Smooth muscle cell (in vitro differentiated cells): ENCODE results near the gene AMN. TPM values are rescaled to one million over a fixed set of nuclear protein-coding genes. Genes with fewer than 3 reads are reported as not detected.

ENCODE experiments used
- DNase-seq: peaks from one replicate; lab custom pipeline; 2025; ENCODE audit not compliant: unreplicated experiment; lab: John Stamatoyannopoulos, UW
- H2AFZ ChIP-seq: fragments of 200-600 bp; sonication (generic); 2 replicates; pipeline ENCODE4 v1.6.0; 2016; ENCODE audit warnings: antibody characterized with exemption, low read depth, mild to moderate bottlenecking
- H3F3A ChIP-seq: fragments of 200-600 bp; sonication (generic); 2 replicates; pipeline ENCODE4 v1.6.0; 2017; ENCODE audit warnings: antibody characterized with exemption, low read depth
- H3K27ac ChIP-seq: fragments of 200-600 bp; sonication (generic); 2 replicates; pipeline ENCODE4 v1.5.1; 2016; ENCODE audit warnings: low read depth, mild to moderate bottlenecking
- H3K27me3 ChIP-seq: fragments of 200-600 bp; sonication (generic); 2 replicates; pipeline ENCODE4 v1.6.1; 2016; ENCODE audit warnings: low read depth, mild to moderate bottlenecking
- H3K36me3 ChIP-seq: fragments of 200-600 bp; sonication (generic); 2 replicates; pipeline ENCODE4 v1.5.1; 2016; ENCODE audit warnings: low read depth
- H3K4me1 ChIP-seq: fragments of 200-600 bp; sonication (generic); 2 replicates; pipeline ENCODE4 v1.5.1; 2016; ENCODE audit warnings: low read depth
- H3K4me2 ChIP-seq: fragments of 200-600 bp; sonication (generic); 2 replicates; pipeline ENCODE4 v1.6.0; 2016; ENCODE audit warnings: mild to moderate bottlenecking
- H3K4me3 ChIP-seq: fragments of 200-600 bp; sonication (generic); 2 replicates; pipeline ENCODE4 v1.5.1; 2016; ENCODE audit warnings: mild to moderate bottlenecking
- H3K79me2 ChIP-seq: fragments of 200-600 bp; sonication (generic); 2 replicates; pipeline ENCODE4 v1.6.0; 2016; ENCODE audit warnings: low read depth, mild to moderate bottlenecking
- H3K9ac ChIP-seq: fragments of 200-600 bp; sonication (generic); 2 replicates; pipeline ENCODE4 v1.6.0; 2016; ENCODE audit warnings: low read depth
- H3K9me3 ChIP-seq: fragments of 200-600 bp; sonication (generic); replicated peaks from 2 replicates; pipeline ENCODE4 v1.5.1; 2016; ENCODE audit warnings: low read depth
- H4K20me1 ChIP-seq: fragments of 200-600 bp; sonication (generic); 2 replicates; pipeline ENCODE4 v1.6.0; 2016; ENCODE audit warnings: low read depth
- WGBS: methylation state at CpG from one replicate; pipeline ENCODE4 v1.1.7; 2016; ENCODE audit warnings: low lambda C conversion rate; 5-methylcytosine and 5-hydroxymethylcytosine counted together
- polyA plus RNA-seq: library from polyadenylated mRNA; unstranded; fragments of >200 nt; fragmentation: Nextera tagmentation; extraction: Ambion mirVana; gene quantifications from 2 replicates; pipeline ENCODE4 v1.2.1, GENCODE V29; 2016
- total RNA-seq: library from RNA; depleted of rRNA; stranded (reverse); fragments of >200 nt; gene quantifications from 2 replicates; pipeline ENCODE4 v1.2.3, GENCODE V29; 2014
- TF ChIP-seq, protein P1 (sequence below): fragments of 200-600 bp; sonication (generic); IDR thresholded peaks from 2 replicates; pipeline ENCODE4 v1.5.1; 2017; ENCODE audit warnings: borderline replicate concordance, mild to moderate bottlenecking, antibody characterized with exemption; ENCODE audit not compliant: insufficient read depth, poor library complexity, severe bottlenecking

The AMN gene
- total and polyA plus RNA-seq, 2 experiments from 2014 or later = 0.31 to 0.65 TPM

DNA sequence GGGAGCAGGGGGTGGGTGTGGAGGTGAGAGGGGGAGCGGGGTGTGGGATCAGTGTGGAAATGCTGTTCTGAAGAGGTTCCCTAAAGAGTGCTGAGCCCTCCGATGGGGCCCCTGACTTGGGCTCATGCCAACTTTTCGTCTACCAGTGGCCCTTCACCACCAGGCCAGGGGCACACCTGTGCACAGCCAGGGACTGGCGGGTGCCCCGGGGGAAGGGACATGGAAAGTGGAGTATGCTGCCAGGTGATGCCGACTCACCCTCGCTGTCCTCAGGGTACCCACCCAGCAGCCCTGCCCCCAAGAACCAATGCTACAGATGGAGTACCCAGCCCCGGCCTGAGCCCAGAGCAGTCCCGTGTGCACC is 26.2 kb downstream of the AMN start:
- no peak overlapping the region for H2AFZ ChIP-seq
- H3K27me3 ChIP-seq = no peaks in the 10 kb centered on the region
- no peak overlapping the region for H3K27ac ChIP-seq
- H3K4me3 ChIP-seq = no peak overlapping the region
- no peak for DNase-seq
- peaks cover 7% of the 10 kb centered on the region for H3K36me3 ChIP-seq
- H4K20me1 ChIP-seq = no peaks in the 10 kb centered on the region
- TF ChIP-seq, protein P1, sequence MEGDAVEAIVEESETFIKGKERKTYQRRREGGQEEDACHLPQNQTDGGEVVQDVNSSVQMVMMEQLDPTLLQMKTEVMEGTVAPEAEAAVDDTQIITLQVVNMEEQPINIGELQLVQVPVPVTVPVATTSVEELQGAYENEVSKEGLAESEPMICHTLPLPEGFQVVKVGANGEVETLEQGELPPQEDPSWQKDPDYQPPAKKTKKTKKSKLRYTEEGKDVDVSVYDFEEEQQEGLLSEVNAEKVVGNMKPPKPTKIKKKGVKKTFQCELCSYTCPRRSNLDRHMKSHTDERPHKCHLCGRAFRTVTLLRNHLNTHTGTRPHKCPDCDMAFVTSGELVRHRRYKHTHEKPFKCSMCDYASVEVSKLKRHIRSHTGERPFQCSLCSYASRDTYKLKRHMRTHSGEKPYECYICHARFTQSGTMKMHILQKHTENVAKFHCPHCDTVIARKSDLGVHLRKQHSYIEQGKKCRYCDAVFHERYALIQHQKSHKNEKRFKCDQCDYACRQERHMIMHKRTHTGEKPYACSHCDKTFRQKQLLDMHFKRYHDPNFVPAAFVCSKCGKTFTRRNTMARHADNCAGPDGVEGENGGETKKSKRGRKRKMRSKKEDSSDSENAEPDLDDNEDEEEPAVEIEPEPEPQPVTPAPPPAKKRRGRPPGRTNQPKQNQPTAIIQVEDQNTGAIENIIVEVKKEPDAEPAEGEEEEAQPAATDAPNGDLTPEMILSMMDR = no peak
- H3K9ac ChIP-seq = no peak overlapping the region
- no peaks in the 10 kb centered on the region for H3K79me2 ChIP-seq
- H3F3A ChIP-seq = no peaks in the 10 kb centered on the region
- 96% methylated on average over 6 of the region's 9 CpGs for WGBS
- no peaks in the 10 kb centered on the region for H3K9me3 ChIP-seq
- H3K4me2 ChIP-seq = no peak overlapping the region
- H3K4me1 ChIP-seq = no peaks in the 10 kb centered on the region

DNA sequence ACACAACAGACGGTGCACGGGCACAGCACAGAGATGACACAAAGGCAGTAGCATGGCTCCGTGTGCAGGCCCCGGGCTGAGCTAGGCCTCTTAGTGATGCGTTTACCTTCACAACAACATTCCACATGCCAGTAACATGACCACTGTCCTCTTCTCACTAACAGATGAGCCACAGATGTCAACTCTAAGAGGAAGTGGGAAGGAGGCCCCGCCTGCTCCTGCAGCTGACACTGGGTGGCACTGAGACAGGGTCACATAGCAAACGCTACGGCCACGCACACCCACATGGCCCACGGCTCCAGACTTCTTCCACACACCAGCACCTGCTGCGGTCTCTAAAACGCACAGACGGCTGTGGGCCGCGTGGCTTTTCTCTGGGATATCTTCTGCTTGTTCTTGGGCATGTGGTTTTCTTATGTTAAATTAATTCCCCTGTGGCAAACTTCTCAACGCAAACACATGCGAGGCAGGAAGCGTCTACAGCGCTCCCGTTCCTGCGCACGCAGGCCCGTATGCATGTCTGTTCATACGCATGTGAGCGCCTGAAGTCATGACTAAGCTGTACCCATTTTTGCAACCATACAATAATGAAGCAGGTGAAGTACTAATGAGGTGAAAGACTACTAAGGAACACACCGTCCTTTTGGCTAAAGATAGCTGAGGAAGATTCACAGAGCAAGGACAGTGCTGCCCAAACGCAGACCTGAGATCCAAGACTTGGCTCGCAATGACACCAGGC is 26.8 kb downstream of the AMN start:
- 95% methylated on average over 28 of the region's 28 CpGs for WGBS
- Histone ChIP-seq H3K4me3 (no peak overlapping the region), H3K79me2 (no peaks in the 10 kb centered on the region), H3K27me3 (no peaks in the 10 kb centered on the region), H3K36me3 (peaks cover 13% of the 10 kb centered on the region), H2AFZ (no peak overlapping the region), H3K9ac (no peak overlapping the region), H3K4me2 (no peak overlapping the region), H3F3A (no peaks in the 10 kb centered on the region), H3K9me3 (no peaks in the 10 kb centered on the region), H4K20me1 (no peaks in the 10 kb centered on the region), H3K27ac (no peak overlapping the region), H3K4me1 (no peaks in the 10 kb centered on the region)
- DNase-seq = no peak
- TF ChIP-seq, protein P1 = no peak

DNA sequence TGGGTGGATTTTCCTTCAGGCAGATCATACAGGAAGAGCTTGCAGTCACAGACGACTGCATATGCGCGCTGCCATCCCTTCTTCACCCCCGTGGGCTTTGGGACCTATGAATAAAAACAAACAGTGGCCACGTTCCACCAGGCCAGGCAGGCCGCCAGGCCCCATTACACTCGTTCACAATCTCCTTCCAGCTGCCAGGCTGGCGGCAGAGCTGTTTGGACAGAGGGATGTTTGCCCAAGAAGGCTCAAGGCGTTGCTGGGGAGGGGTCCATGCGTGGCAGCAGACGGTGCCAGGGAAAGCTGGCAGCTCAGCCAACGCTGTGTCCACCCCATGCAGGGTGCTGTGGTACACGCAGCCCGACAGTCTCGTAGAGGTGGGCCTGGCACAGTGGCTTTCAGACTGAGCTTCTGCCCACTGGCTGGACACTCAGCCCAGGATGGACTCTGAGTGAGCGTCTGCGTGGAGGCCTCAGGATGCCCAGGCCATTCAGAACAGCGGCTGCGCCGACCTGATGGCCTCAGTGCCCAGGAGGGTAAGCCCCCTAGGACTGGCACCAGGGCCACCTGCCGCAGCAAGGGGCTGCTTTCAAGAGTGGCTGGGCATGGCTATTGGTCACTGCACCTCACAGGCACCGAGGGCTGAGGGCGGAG is 27.5 kb downstream of the AMN start:
- H3K4me2 ChIP-seq = no peak overlapping the region
- H3K4me3 ChIP-seq = no peak overlapping the region
- no peaks in the 10 kb centered on the region for H3K27me3 ChIP-seq
- no peak overlapping the region for H3K27ac ChIP-seq
- no peak overlapping the region for H2AFZ ChIP-seq
- no peaks in the 10 kb centered on the region for H3K9me3 ChIP-seq
- H4K20me1 ChIP-seq = peaks cover 3% of the 10 kb centered on the region
- WGBS = 97% methylated on average over 23 of the region's 23 CpGs
- H3K79me2 ChIP-seq = no peaks in the 10 kb centered on the region
- no peaks in the 10 kb centered on the region for H3F3A ChIP-seq
- no peak for DNase-seq
- peaks cover 15% of the 10 kb centered on the region for H3K36me3 ChIP-seq
- H3K9ac ChIP-seq = no peak overlapping the region
- H3K4me1 ChIP-seq = no peaks in the 10 kb centered on the region
- TF ChIP-seq, protein P1 = no peak

DNA sequence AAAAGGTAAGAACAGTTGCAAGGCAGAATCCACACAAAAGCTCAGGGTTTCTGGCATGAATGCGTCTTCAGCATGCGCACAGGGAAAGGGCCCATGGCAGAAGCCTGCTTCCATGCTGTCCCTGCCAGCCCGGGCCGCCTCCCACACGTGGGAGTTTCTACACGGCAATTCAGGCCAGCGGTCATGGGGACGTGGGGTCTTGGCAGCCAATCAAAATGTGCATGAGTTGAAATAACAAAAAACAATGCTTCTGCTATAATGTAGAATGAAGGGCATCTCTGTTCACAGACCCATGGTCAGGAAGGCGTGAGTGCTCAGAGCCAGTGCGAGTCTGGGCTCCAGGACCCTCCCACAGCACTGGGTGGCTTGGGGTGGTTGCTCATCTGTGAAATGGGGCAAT is 28.6 kb downstream of the AMN start:
- WGBS = 94% methylated on average over 10 of the region's 10 CpGs
- peaks cover 15% of the 10 kb centered on the region for H3K36me3 ChIP-seq
- no peak for DNase-seq

More for the DNA sequence above, 28.6 kb downstream of the AMN start:
- Histone ChIP-seq H3K9ac (no peak overlapping the region), H4K20me1 (peaks cover 13% of the 10 kb centered on the region), H3K4me3 (no peak overlapping the region), H3K27me3 (no peaks in the 10 kb centered on the region), H3K27ac (no peak overlapping the region), H3F3A (no peaks in the 10 kb centered on the region), H3K4me1 (no peaks in the 10 kb centered on the region), H3K79me2 (no peaks in the 10 kb centered on the region), H2AFZ (no peak overlapping the region), H3K9me3 (no peaks in the 10 kb centered on the region), H3K4me2 (no peak overlapping the region)
- TF ChIP-seq, protein P1 = no peak
